Brain microvascular endothelial cell (primary cell): Measurements from ENCODE around the gene FBRSL1.

Experiments
- DNase-seq: peaks from one replicate; pipeline ENCODE4 v3.0.0-alpha.2; 2020
- H3K27ac ChIP-seq: fragments of 250-450 bp; sonication (Bioruptor Pico); 2 replicates; pipeline ENCODE4 v1.5.1; 2020; ENCODE audit warnings: mild to moderate bottlenecking, moderate library complexity
- H3K27me3 ChIP-seq: fragments of 250-450 bp; sonication (Bioruptor Pico); replicated peaks from 2 replicates; pipeline ENCODE4 v1.5.1; 2020; ENCODE audit warnings: mild to moderate bottlenecking
- H3K36me3 ChIP-seq: fragments of 250-450 bp; sonication (Bioruptor Pico); replicated peaks from 2 replicates; pipeline ENCODE4 v1.5.1; 2020; ENCODE audit warnings: mild to moderate bottlenecking
- H3K4me3 ChIP-seq: 2 replicates; pipeline ENCODE4 v1.5.1; 2011; ENCODE audit warnings: low read depth, mild to moderate bottlenecking, control low read depth, low read length, moderate library complexity
- in situ Hi-C: cut with HindIII; loops from 2 replicates; pipeline ENCODE4 v1.10.0; 2017; ENCODE audit warnings: low sequenced_read_pairs, low pct_ligation_motif_present
- TF ChIP-seq, protein P1 (sequence below): IDR thresholded peaks from 2 replicates; pipeline ENCODE4 v1.5.1; 2011; ENCODE audit warnings: low read depth, mild to moderate bottlenecking, moderate library complexity, low read length, control low read depth, inconsistent platforms; ENCODE audit errors: missing control alignments

The FBRSL1 gene

DNA sequence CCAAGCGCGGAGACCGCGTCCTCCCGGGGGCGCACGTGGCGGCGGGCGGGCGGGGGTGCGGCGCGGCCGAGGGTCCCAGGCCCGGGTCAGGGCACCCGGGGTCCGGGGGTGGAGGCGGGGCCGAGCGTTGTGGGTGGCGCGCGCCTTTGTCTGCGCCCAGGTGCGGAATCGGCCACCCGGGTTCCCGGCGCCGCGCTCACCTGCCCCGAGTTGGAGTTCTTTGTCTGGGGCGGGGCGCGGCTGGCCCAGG, 70.3 kb downstream of the FBRSL1 start:
- no peak overlapping the region for H3K27ac ChIP-seq

DNA sequence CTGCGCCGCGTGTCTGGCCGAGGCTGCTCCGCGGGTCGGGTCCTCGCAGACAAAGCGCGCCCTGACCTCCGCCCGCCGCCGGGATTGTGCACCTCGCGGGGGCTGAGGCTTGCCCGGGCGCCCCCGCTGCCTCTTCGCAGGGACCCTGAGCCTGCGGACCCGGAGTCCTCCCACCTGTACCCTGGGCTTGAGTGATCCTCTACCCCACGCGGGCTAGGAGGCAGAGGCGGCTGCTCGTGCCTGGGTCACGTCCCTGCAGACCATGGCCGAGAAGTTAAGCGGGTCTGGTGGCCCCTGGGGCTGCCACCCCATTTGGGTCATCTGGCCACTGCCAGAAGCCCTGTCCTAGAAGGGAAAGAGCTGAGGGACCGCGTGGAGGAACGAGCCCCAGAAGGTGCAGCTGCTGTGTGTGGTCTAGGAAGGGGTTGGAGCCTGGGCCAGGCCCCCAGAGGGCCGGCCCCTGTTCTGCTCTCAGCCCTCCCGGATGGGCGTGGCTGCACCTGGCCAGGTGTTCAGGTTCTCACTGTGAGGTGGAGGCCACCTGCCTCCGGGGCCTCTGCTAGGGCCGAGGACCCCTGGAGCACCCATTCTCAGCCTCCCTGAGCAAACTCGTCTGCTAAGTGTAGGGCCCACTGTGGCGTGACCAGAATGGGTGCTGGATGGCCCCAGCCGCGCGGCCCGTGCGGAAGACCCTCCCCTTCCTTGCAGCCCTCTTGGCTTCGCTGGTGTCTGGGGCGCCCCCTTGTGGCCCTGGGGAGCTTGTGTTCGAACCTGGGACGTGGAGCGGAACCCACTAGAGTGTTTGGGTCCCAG, 70.9 kb downstream of the FBRSL1 start:
- H3K36me3 ChIP-seq, result no peaks in the 10 kb centered on the region
- no peaks in the 10 kb centered on the region for H3K27me3 ChIP-seq
- H3K4me3 ChIP-seq, result peak overlapping the region; percentile 54
- peak; percentile 55 for DNase-seq
- H3K27ac ChIP-seq, result no peak overlapping the region
- in situ Hi-C loops, result no loop called here
- TF ChIP-seq, protein P1, sequence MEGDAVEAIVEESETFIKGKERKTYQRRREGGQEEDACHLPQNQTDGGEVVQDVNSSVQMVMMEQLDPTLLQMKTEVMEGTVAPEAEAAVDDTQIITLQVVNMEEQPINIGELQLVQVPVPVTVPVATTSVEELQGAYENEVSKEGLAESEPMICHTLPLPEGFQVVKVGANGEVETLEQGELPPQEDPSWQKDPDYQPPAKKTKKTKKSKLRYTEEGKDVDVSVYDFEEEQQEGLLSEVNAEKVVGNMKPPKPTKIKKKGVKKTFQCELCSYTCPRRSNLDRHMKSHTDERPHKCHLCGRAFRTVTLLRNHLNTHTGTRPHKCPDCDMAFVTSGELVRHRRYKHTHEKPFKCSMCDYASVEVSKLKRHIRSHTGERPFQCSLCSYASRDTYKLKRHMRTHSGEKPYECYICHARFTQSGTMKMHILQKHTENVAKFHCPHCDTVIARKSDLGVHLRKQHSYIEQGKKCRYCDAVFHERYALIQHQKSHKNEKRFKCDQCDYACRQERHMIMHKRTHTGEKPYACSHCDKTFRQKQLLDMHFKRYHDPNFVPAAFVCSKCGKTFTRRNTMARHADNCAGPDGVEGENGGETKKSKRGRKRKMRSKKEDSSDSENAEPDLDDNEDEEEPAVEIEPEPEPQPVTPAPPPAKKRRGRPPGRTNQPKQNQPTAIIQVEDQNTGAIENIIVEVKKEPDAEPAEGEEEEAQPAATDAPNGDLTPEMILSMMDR, result peak; percentile 86

More for the DNA sequence above, 70.3 kb downstream of the FBRSL1 start:
- Histone ChIP-seq H3K4me3 (peak overlapping the region; percentile 54), H3K36me3 (no peaks in the 10 kb centered on the region), H3K27me3 (no peaks in the 10 kb centered on the region)
- TF ChIP-seq, protein P1, result no peak
- DNase-seq, result no peak
- in situ Hi-C loops, result no loop called here
